Germinal center (tissue), 1 donor: ENCODE measurements around the gene RAB21.
A peak's percentile ranks its signal among the peaks of the same experiment; 100 is the strongest.
"Not testable (repeated sequence)": the region's sequence is repeated elsewhere in the genome, so short reads cannot be mapped to it uniquely, and the experiment has no call there.

Experiments
- DNase-seq: peaks from one replicate; pipeline ENCODE4 v3.0.0; 2012; ENCODE audit warnings: mixed read lengths, low spot score

Gene RAB21

GRCh38 chr12:71799106-71799505 is 44.4 kb downstream of the RAB21 start:
- DNase-seq = no peak

GRCh38 chr12:71800177-71800576 is 45.5 kb downstream of the RAB21 start:
- no peak for DNase-seq

- DNase-seq = no peak
Observed at GRCh38 chr12:71804505-71804904, 49.8 kb downstream of the RAB21 start.

- DNase-seq = no peak
Observed at GRCh38 chr12:71810921-71811320, 56.3 kb downstream of the RAB21 start.

GRCh38 chr12:71815242-71815641 is 60.6 kb downstream of the RAB21 start:
- not testable (repeated sequence) for DNase-seq

- DNase-seq = not testable (repeated sequence)
Observed at GRCh38 chr12:71822088-71822487, 67.4 kb downstream of the RAB21 start.

GRCh38 chr12:71828813-71829212 is 74.2 kb downstream of the RAB21 start:
- no peak for DNase-seq

GRCh38 chr12:71837356-71837755 is 82.7 kb downstream of the RAB21 start:
- DNase-seq = no peak

GRCh38 chr12:71838231-71838630 is 83.6 kb downstream of the RAB21 start:
- DNase-seq = no peak

GRCh38 chr12:71838676-71839075 is 84.0 kb downstream of the RAB21 start:
- no peak for DNase-seq

GRCh38 chr12:71840231-71840847 is 85.7 kb downstream of the RAB21 start:
- DNase-seq = no peak

- peak; percentile 22 for DNase-seq
Observed at GRCh38 chr12:71846322-71846940, 91.8 kb downstream of the RAB21 start.

- no peak for DNase-seq
Observed at GRCh38 chr12:71848212-71848611, 93.5 kb downstream of the RAB21 start.

- DNase-seq = no peak
Observed at GRCh38 chr12:71849109-71849851, 94.6 kb downstream of the RAB21 start.
